ENCODE measurements around the gene PLXNB3. TPM values are rescaled to one million over a fixed set of nuclear protein-coding genes. Genes with fewer than 3 reads are reported as not detected.

The PLXNB3 gene
- total and polyA plus RNA-seq, 2 of the 13 experiments (the other 11 are each of a cell fraction or from before 2014, with no cell fraction given), result 3.0 to 6.9 TPM

- TF ChIP-seq ARID4A (CRISPR knock-in tag; IDR thresholded peaks at IDR 0.05; ENCODE audit: borderline replicate concordance) (peak; percentile 92), MYC (CRISPR knock-in tag; IDR thresholded peaks at IDR 0.05; ENCODE audit: borderline replicate concordance) (peak; percentile 78), MTERF4 (CRISPR knock-in tag; IDR thresholded peaks at IDR 0.05) (0 out of 2 replicates have a peak, but pooled peaks have one; percentile 67), ZNF318 (CRISPR knock-in tag; IDR thresholded peaks at IDR 0.05) (no peak), YEATS4 (CRISPR knock-in tag; IDR thresholded peaks at IDR 0.05; ENCODE audit: borderline replicate concordance) (peak; percentile 67), ZMAT3 (CRISPR knock-in tag; conservative IDR thresholded peaks at IDR 0.05) (peak; percentile 20; the same call in 1 of the 2 replicates), EED (CRISPR knock-in tag; IDR thresholded peaks at IDR 0.05) (peak; percentile 60; the same call in 1 of the 2 replicates), SNAPC5 (CRISPR knock-in tag; IDR thresholded peaks at IDR 0.05; ENCODE audit: borderline replicate concordance) (no peak), ZXDC (CRISPR knock-in tag; IDR thresholded peaks at IDR 0.05) (no peak), ZNF335 (CRISPR knock-in tag; IDR thresholded peaks at IDR 0.05) (0 out of 2 replicates have a peak, but pooled peaks have one; percentile 26)
These were observed 30.2 kb downstream of the PLXNB3 start, which contains the start of the genes IDH3G and SSR4 (continued) for GRCh38 chrX:153794018-153794896.

Data from HepG2 (cell line).